Gastroesophageal sphincter (tissue), 4 donors: ENCODE results near the gene GOLGA8N. TPM values are rescaled to one million over a fixed set of nuclear protein-coding genes. Genes with fewer than 3 reads are reported as not detected.

Experiments used
- ATAC-seq: fragments of 150-250 bp; one replicate; pipeline ENCODE4 v1.9.1; 2016; ENCODE audit warnings: mild to moderate bottlenecking, moderate library complexity
- H3K27ac ChIP-seq, 4 donors: fragments of 200-600 bp; sonication (generic) in 3 of 4; 1 replicate in 3 of 4; 2 replicates in 1 of 4; pipeline ENCODE4 v1.5.1; 2016 to 2019
- H3K27me3 ChIP-seq: fragments of 200-600 bp; sonication (generic); one replicate; pipeline ENCODE4 v1.5.1; 2019
- H3K36me3 ChIP-seq, 2 donors: fragments of 200-600 bp; sonication (generic); one replicate each; pipeline ENCODE4 v1.5.1; 2019; ENCODE audit warnings: control low read depth in 1 of 2
- H3K4me1 ChIP-seq, 3 donors: fragments of 200-600 bp; sonication (generic); 1 replicate in 2 of 3; 2 replicates in 1 of 3; pipeline ENCODE4 v1.5.1; 2016 to 2019; ENCODE audit warnings: control low read depth in 2 of 3
- H3K4me3 ChIP-seq, 2 donors: fragments of 200-600 bp; sonication (generic); one replicate each; pipeline ENCODE4 v1.5.1; 2019; ENCODE audit warnings: mild to moderate bottlenecking in 1 of 2, moderate library complexity in 1 of 2
- H3K9me3 ChIP-seq, 3 donors: fragments of 200-600 bp; sonication (generic); one replicate each; pipeline ENCODE4 v1.5.1; 2017 to 2019; ENCODE audit warnings: control low read depth in 2 of 3
- EP300 ChIP-seq: sonication (generic); formaldehyde crosslinking; IDR thresholded peaks from one replicate; pipeline ENCODE4 v1.6.1; 2017; ENCODE audit warnings: antibody characterized with exemption, mild to moderate bottlenecking
- POLR2A ChIP-seq, 2 donors: fragments of 450-650 bp; IDR thresholded peaks; one replicate each; pipeline ENCODE4 v1.6.1; 2017; ENCODE audit warnings: antibody characterized with exemption in 2 of 2, mild to moderate bottlenecking in 2 of 2, moderate library complexity in 1 of 2
- POLR2AphosphoS5 ChIP-seq: sonication (generic); formaldehyde crosslinking; IDR thresholded peaks from one replicate; pipeline ENCODE4 v1.6.1; 2017; ENCODE audit warnings: antibody characterized with exemption
- WGBS, 2 donors: methylation state at CpG; one replicate each; pipeline ENCODE4 v1.1.5; 2018; ENCODE audit warnings: low coverage in 1 of 2; 5-methylcytosine and 5-hydroxymethylcytosine counted together
- total RNA-seq, 4 donors: library from RNA; depleted of rRNA; stranded (reverse); fragments of >200 nt; gene quantifications; one replicate each; pipeline ENCODE4 v1.1.0, GENCODE V29; 2016
- TF ChIP-seq, protein P1 (sequence below), 4 experiments: fragments of 200-600 bp in 2 of 4; fragments of 450-650 bp in 2 of 4; sonication (generic) in 1 of 4; IDR thresholded peaks; one replicate each; pipeline ENCODE4 v1.5.1; 2017 to 2019; ENCODE audit warnings: antibody characterized with exemption in 4 of 4, mild to moderate bottlenecking in 2 of 4, moderate library complexity in 2 of 4

The GOLGA8N gene
- total RNA-seq, 4 donors from 2014 or later = 2.8 to 17.0 (median 8.2) TPM

DNA sequence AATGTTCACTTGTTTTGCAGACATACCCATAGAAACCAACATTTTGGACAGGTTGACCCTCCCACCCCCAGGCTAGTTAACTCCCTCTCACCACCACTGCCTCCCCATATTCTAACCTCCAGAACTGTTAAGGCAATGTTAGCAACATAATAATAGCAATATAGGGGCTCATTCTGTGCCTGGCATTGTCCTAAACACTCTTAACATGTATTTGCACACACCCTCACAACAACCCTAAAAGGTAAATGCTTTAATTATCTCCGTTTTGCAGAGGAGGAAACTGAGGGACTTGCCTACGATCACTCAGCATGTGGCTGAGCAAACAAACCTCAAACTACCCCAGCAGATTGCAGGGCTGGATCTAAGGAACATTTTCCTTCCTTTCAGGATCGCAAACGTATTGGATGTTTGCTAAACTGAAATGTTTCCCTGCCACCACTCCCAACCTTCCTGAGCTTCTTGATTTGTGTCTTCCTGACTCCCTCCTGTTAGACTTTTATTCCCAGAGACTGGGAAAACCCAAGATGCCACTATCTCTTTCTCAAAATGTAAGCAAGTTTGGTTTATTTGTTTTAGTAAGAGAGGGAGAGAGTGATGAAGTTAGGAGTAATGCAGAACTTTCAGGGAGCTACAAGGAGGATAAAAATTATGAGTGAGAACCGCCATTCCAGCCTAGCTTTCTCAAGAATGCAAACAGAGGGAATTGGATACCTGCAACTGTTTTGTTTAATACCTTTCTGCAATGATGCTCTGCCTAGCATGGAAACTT, 49.6 kb downstream of the GOLGA8N start:
- no peak overlapping the region for H3K4me3 ChIP-seq
- H3K4me1 ChIP-seq = peaks cover 0 to 7% (median 0%) of the 10 kb centered on the region in 3 donors
- TF ChIP-seq POLR2AphosphoS5 (no peak), POLR2A (IDR thresholded peaks at IDR 0.05) (no peak), EP300 (no peak)
- TF ChIP-seq, protein P1, sequence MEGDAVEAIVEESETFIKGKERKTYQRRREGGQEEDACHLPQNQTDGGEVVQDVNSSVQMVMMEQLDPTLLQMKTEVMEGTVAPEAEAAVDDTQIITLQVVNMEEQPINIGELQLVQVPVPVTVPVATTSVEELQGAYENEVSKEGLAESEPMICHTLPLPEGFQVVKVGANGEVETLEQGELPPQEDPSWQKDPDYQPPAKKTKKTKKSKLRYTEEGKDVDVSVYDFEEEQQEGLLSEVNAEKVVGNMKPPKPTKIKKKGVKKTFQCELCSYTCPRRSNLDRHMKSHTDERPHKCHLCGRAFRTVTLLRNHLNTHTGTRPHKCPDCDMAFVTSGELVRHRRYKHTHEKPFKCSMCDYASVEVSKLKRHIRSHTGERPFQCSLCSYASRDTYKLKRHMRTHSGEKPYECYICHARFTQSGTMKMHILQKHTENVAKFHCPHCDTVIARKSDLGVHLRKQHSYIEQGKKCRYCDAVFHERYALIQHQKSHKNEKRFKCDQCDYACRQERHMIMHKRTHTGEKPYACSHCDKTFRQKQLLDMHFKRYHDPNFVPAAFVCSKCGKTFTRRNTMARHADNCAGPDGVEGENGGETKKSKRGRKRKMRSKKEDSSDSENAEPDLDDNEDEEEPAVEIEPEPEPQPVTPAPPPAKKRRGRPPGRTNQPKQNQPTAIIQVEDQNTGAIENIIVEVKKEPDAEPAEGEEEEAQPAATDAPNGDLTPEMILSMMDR (IDR thresholded peaks at IDR 0.05) = no peak
- no peak for ATAC-seq
- H3K36me3 ChIP-seq = no peaks in the 10 kb centered on the region
- peaks cover 37% of the 10 kb centered on the region for H3K27me3 ChIP-seq
- H3K27ac ChIP-seq = no peak overlapping the region
- no peaks in the 10 kb centered on the region for H3K9me3 ChIP-seq
- 88 to 95% methylated on average over 4 to 5 of the region's 5 CpGs for WGBS, 2 donors

DNA sequence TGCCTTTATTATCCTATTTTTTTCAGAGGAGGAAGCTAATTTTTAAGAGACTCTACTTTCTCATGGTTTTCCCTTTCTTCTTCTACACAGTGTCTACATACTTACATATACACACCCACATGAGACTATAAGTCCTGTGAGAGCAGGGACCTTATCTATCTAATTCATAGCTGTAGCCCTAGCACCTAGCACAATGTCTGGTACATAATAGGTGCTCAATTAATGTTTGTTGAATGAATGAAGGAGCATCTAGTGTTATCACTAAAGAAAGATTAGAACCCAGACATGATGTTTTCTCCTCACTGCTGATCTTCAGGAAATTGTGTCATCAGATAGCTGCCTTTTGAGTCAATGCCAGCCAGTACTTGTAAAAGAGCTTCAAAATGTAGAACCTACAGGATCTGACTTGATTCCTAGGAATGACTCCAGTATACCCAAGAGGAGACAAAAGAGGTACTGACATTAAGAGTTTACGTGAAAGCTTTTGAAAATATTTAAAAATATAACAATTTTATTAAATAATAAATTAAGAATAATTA, 50.7 kb downstream of the GOLGA8N start:
- H3K4me3 ChIP-seq = no peak overlapping the region
- peaks cover 0 to 7% (median 0%) of the 10 kb centered on the region in 3 donors for H3K4me1 ChIP-seq
- no peak for ATAC-seq
- H3K27me3 ChIP-seq = peaks cover 37% of the 10 kb centered on the region
- no peaks in the 10 kb centered on the region for H3K9me3 ChIP-seq
- 94 to 100% methylated on average over 1 of the region's 1 CpG for WGBS, 2 donors
- no peak overlapping the region for H3K27ac ChIP-seq
- TF ChIP-seq POLR2AphosphoS5 (no peak), POLR2A (IDR thresholded peaks at IDR 0.05) (no peak), EP300 (no peak)
- TF ChIP-seq, protein P1 (IDR thresholded peaks at IDR 0.05) = no peak
- no peaks in the 10 kb centered on the region for H3K36me3 ChIP-seq

DNA sequence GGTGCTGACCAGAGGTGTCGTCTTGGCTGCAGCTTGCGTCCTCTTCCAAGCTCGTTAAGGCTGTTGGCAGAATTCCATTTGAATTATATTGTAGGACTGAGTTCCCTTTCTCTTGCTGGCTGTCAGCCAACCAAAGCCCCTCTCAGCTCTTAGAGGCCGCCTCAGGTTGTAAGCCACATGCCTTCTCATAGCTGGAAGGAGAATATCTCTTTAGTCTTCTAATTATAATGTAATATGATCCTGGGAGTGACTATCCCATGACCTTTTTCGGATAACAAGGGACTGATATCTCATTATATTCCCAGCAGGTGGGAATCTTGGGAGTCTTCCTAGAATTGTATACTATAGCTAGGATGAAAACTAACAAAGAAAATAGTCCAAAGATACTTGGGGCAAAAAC, 53.0 kb downstream of the GOLGA8N start:
- H3K36me3 ChIP-seq = no peaks in the 10 kb centered on the region
- H3K27me3 ChIP-seq = peaks cover 35% of the 10 kb centered on the region
- H3K4me1 ChIP-seq = peaks cover 0 to 7% (median 0%) of the 10 kb centered on the region in 3 donors
- 49 to 68% methylated on average over 4 of the region's 5 CpGs for WGBS, 2 donors
- no peak for TF ChIP-seq EP300
- TF ChIP-seq, protein P1 (IDR thresholded peaks at IDR 0.05) = no peak
- TF ChIP-seq POLR2AphosphoS5 = no peak
- no peak for TF ChIP-seq POLR2A (IDR thresholded peaks at IDR 0.05)
- ATAC-seq = no peak
- H3K4me3 ChIP-seq = no peak overlapping the region
- H3K9me3 ChIP-seq = no peaks in the 10 kb centered on the region
- H3K27ac ChIP-seq = no peak overlapping the region

DNA sequence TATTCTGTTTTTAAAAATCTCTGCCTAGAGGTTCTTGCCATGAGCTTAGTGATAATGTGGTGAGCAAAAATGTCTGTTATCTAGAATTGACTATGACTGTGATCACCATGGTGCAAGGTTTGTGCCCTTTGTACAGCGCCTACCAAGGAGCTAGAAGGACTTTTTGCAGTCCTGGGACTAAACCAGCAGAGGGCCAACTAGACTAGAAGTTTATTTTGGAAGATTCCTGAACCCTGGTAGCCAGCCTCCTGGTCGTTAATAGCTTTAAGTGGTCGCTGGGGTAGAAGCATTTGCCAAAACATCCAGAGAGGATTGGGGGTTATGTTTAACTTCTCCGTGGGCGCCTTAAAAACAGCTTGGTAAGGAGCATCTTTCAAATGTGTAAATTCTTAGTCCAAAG, 56.1 kb downstream of the GOLGA8N start:
- peaks cover 0 to 4% (median 0%) of the 10 kb centered on the region in 3 donors for H3K4me1 ChIP-seq
- peaks cover 6% of the 10 kb centered on the region for H3K27me3 ChIP-seq
- ATAC-seq = no peak
- H3K27ac ChIP-seq = no peak overlapping the region
- no peaks in the 10 kb centered on the region for H3K36me3 ChIP-seq
- H3K9me3 ChIP-seq = no peaks in the 10 kb centered on the region
- TF ChIP-seq POLR2AphosphoS5 (no peak), POLR2A (IDR thresholded peaks at IDR 0.05) (no peak), EP300 (no peak)
- TF ChIP-seq, protein P1 (IDR thresholded peaks at IDR 0.05) = no peak
- no peak overlapping the region for H3K4me3 ChIP-seq
- WGBS, 2 donors = 60 to 75% methylated on average over 1 to 3 of the region's 5 CpGs
